GM18909 (cell line): Measurements from ENCODE around the gene MYEOV.

ENCODE experiments used
- ATAC-seq: cut with Tn5 transposase; IDR thresholded peaks from one replicate; pipeline ENCODE4 v1.9.1; 2021; ENCODE audit warnings: mild to moderate bottlenecking; ENCODE audit not compliant: unreplicated experiment, poor library complexity

Gene MYEOV

GRCh38 chr11:69285766-69286165 lies 8.2 kb upstream of the MYEOV start:
- no peak for ATAC-seq

DNA sequence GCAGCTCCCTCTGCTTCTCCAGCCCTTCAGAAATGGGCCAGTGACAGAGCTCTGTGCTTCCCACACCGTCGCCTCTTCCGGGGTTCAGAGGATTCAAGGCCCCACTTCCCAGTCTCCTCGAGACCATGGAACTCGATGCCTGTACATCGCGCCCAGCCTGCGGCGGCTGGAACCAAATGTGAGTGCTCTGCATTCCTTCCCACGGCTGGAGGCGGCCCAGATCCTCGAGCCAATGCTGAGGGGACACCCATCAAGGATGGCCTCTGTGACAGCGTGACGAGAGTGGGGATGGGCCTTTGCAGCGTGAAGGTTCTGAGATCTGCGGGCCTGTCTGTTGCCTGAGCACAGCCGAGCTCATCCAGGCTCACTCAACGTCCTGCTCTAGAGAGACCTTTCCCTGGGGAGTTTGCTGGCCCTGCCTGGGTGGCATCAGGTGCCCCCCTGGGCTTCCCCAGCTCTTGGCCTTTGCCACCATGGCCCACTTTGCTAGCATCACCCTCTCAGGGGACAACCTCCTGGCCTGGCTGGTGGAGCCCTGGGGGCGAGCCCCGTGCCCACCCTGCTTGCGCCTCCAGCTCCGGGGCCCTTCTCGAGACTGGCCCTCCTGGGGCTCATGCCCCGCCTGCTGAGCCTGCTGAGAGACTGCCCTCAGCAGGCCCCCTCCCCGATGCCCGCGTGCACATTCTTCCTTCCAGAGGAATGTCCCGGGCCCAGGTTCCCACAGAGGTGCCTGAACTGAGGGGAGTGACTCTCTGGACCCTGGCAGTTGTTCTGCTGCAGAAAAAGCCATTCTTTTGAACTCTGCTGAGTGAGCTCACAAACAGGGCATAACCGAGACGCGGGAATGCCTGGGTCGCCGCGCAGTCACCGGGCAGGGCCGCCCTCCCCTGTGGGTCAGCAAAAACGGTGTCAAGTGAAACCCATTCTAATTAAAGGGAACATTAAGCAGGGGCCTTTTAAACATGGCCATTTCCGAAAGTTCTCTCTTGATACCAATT lies 7.3 kb upstream of the MYEOV start:
- no peak for ATAC-seq

- ATAC-seq: no peak
Observed at GRCh38 chr11:69287968-69288882, 5.7 kb upstream of the MYEOV start.

DNA sequence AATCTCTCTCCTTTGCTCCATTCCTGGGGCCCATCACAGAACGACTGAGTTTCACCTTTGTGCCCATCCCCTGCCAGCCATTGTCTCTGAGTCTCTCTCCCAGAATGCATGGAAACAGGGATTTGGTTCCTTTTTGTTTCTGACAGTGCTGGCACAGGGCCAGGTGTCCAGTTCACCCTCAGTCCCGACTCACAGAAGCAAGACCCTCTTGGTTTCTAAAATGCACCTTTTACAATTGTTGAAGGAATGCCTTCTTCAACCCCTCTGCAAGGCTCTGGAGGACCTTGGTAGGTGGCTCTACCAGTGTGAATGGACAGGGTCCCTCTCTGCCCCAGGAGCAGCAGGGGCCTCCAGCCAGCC lies 5.1 kb upstream of the MYEOV start:
- ATAC-seq: no peak

- no peak for ATAC-seq
Observed at GRCh38 chr11:69290806-69291205, 3.1 kb upstream of the MYEOV start.

DNA sequence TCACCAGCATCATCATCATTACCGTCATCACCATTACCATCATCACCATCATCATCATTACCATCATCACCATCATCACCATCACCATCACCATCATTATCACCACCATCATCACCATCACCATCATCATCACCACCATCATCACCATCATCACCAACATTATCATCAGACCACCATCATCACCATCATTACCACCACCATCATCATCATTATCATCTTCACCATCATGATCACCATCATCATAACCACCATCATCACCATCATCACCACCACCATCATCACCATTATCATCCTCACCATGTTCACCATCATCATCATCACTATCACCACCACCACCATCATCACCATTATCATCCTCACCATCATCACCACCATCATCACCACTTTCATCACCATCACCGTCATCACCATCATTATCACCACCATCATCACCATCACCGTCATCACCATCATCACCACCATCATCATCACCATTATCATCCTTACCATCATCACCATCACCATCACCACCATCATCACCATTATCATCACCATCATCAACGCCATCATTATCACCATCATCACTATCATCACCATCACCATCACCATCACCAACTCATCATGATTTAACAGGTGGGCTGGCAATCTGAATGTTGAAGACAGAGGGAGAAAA lies 2.4 kb upstream of the MYEOV start:
- no peak for ATAC-seq

DNA sequence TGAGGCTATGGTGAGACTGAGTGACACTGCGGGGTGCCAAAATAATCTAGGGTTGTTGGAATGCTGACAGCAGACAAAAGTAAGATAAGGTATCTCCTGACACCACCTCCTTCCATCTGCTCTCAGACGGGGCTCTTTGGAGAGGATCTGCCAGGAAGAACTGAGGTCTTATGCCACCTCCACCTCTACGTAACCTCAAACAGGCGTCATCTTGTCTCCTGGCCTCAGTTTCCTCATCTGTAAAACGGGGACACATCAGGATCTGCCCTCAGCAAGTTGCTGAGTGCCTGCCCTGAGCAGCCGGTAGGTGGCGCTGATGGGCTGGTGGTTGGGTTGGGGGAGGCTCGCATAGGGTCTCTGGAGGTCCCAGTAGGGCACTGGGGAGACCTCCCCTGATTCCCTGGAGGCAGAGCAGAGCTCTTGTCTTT lies 1.7 kb upstream of the MYEOV start:
- ATAC-seq: no peak

DNA sequence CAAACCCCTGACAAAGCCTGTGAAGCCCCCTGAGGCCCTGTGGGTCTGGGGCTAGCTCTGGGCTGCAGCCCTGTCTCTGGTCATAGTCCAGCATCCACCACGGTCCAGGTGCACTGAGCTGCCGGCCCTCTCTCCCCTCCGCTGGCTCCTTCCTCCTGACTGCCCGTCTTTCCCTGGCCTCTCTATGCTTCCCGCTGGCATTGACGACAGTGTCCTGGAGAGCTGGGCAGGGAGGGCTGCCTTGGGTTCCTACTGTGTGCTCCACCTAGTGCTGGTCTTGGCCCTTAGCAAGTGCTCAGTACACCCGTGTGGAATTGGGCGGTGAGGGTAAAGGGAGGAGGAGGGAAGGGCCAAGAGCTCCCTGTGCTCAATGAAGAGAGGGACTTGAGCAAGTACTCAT lies 868 bp upstream of the MYEOV start:
- ATAC-seq: no peak

DNA sequence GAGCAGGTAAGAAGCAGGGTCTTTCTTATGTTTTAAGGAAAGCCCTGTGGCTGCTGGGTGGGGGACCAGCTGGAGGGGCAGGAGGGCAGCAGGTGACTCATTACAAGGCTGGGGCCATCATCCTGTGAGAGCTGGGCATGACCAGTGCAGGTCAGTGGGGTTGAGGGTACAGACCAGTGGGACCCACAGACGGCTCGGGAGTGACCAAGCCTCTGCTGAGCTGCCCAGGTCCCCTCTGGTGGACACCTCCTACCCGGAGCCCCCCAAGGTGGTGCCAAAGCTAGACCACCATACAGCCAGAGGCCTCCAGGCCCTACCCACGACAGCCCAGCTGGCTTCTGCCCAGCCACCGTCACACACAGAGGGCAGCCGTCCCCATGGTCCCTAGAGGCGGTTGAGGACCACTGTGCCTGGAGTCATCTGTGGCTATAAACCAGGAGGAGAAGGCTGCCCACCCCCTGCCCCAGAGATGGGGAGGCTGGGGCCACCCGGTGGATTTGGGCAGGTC lies 670 bp downstream of the MYEOV start:
- no peak for ATAC-seq

DNA sequence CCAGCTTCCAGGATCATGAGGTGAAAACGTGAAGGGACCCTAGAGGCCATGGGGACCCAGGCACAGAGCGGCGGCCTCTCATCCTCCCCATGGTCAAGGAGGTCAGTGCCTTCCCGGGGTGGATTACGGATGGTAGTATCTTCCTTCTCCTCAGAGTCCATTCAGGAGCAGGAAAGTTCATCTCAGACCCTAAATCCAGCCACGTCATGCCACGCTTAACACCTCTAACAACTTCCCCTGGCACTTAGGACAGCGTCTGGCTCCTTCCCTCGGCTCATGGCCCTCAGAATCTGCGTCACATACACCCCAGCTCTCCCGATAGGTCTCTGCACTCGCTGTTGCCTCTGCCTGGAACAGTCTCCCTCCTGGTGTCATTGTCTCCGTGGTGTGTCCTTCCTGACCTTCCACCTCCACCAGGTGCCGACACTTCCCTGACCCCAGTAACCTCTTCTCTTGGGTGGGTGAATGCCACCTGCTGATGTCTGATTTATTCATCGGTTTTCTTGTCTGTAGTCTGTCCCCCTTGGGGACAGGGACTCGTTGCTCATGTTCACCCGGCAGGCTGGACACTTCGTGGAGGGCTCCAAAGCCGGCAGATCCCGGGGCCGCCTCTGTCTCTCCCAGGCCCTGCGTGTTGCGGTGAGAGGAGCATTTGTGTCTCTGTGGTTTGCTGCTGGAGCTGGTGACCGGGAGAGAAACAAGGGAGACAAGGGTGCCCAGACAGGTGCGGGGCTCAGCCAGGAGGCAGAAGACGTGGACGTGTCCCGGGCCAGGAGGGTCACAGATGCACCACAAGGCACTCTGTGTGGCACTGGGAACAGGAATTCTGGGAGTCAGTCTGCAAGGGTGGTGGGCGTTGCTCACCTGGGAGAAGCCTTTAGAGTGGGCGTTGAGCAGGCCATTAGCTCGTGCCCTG lies 1.4 kb downstream of the MYEOV start:
- ATAC-seq: no peak

DNA sequence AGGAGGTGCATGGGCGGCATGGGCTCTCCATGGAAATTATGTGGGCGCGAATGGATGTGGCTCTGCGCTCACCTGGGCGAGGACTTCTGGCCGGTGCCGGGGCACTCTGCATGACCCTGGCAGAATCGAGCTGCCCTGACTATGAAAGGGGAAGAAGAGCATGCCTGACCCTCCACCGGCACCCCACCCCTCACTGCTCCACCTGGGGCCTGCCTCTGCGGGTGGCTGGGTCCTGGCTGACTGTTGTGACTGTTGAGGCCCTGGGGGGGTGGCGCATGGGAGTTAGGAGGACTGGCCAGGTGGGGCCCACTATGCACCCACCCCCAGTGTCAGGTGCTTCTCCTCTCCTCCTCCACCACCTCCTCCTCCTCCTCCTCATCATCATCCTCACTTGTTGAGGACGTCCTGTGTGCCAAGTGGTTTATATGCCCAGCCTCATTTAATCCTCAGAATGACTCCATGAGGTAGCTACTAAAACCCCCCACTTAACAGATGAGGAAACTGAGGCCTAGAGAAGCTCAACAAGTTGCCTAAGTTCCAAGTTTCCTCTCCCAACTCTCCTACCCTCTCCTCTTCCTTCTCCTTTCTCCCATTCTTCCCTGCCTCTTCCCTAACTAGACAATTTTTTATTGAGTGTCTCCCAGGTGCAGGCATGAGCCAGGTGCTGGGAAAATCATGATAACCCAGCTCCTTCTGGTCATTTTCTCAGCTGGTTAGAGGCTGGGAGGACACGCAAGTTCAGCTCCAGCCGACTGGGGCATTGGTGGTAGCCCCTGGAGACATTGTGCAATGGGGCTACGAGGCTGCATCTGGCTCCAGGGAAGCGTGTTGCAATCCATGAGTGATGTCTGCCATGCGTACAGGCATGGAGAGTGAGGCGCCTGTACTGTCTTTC lies 2.3 kb downstream of the MYEOV start:
- no peak for ATAC-seq

GRCh38 chr11:69296890-69297786 lies 3.2 kb downstream of the MYEOV start:
- peak; percentile 60 for ATAC-seq

DNA sequence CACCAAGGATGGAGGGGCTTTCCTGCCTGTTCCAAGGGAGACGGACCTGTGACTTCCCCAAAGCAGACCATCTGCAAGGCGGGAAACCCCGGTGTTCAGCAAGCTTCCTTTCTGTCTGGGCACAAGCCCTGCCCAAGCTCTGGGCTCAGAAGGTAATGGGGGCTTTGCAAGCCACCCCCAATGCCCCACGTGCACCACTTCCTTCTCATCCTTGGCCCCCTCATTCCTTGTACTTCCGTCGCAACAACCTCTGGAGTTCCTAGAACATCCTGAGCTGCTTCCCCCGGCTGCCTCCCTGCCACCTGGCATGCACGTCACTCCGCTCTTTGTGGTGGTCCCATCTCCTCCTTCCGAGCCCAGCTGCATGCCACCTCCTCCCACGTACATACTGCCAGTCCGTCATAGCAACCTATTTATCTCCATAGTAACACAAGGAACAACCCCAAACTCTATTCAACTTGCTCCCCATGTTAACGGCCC lies 3.9 kb downstream of the MYEOV start:
- ATAC-seq: peak; percentile 18

DNA sequence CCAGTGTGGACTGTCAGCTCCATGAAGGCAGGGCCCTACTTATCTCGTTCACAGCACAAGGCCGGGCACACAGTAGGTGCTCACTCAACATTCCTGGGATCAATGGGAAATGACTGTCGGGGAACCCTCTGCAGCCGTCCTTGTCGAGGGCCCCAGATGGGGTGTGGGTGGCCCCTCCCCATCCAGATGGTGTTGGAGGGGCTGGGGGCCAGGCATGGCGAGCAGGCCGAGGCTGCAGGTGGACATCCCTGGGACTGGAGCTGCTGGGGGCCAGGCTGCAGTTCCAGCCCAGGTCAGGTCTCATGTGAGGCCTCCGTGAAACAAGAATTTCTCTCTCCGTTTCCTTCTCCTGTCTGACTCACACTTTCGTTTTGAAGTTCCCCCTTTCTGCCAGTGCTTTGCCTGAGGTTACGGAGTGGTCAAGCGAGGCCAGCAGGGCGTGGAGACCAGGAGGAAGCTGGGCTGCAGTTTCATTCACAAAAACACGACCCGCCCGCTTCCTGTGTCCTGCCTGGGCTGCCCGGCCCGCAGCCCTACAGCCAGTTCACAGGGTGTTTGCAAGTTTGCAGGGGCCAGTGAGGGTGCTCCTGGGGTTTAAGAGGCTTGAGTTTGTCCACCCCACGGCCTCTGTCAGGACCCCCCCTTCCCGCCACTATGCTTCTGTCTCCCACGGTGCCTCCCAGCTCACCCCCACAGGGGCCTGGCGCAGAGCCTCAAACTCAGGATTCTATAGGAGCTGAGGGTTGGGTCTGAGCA lies 4.5 kb downstream of the MYEOV start:
- peak; percentile 48 for ATAC-seq

DNA sequence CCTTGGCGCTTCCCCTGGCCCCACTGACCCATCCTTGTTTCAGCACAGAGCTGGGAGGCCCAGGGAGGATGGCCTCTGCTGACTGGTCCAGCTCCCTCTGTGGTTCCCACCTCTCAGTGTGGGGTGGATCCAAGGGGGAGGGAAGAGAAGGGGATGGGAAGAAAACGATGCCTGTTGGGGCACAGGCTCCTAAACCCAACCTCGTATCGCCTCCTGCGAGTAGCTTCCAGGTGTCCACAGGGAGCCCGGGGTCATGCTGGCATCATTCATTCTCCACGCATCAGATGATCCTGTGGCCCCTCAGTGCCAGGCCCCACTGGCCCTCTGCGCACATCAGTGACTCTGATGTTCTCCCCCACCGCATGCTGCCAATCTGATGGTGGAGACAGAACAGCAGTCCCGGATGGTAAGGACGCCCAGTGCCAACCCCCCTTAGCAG lies 5.1 kb downstream of the MYEOV start:
- ATAC-seq: no peak

- ATAC-seq: no peak
Observed at GRCh38 chr11:69299572-69299971, 5.6 kb downstream of the MYEOV start.
